RWPE2 (cell line): ENCODE results near the gene NOL4L.

Source experiments
- ATAC-seq: fragments of 200-7000 bp; cut with Tn5 transposase; 3 replicates; pipeline ENCODE4 v1.9.1; 2021; ENCODE audit warnings: low read depth
- DNase-seq: peaks from one replicate; pipeline ENCODE4 v3.0.0-alpha.2; 2020; ENCODE audit warnings: low spot score
- H3K27ac ChIP-seq: fragments of 450-650 bp; 2 replicates; pipeline ENCODE4 v1.5.1; 2017; ENCODE audit warnings: mild to moderate bottlenecking; ENCODE audit not compliant: poor library complexity, severe bottlenecking
- H3K27me3 ChIP-seq: fragments of 250-450 bp; sonication (Bioruptor Pico); 2 replicates; pipeline ENCODE4 v1.5.1; 2021; ENCODE audit warnings: mild to moderate bottlenecking, moderate library complexity; ENCODE audit not compliant: insufficient read depth, poor library complexity, severe bottlenecking
- H3K36me3 ChIP-seq: fragments of 250-450 bp; sonication (Bioruptor Pico); 2 replicates; pipeline ENCODE4 v1.5.1; 2020; ENCODE audit warnings: low read depth, mild to moderate bottlenecking, moderate library complexity
- H3K4me1 ChIP-seq: fragments of 250-450 bp; sonication (Bioruptor Pico); 2 replicates; pipeline ENCODE4 v1.5.1; 2021; ENCODE audit warnings: mild to moderate bottlenecking, moderate library complexity; ENCODE audit not compliant: insufficient read depth, poor library complexity, severe bottlenecking
- H3K4me3 ChIP-seq: fragments of 250-450 bp; sonication (Bioruptor Pico); 2 replicates; pipeline ENCODE4 v1.5.1; 2021; ENCODE audit warnings: mild to moderate bottlenecking, moderate library complexity; ENCODE audit not compliant: severe bottlenecking
- H3K9me3 ChIP-seq: fragments of 250-450 bp; sonication (Bioruptor Pico); 2 replicates; pipeline ENCODE4 v1.5.1; 2021; ENCODE audit warnings: mild to moderate bottlenecking, moderate library complexity; ENCODE audit not compliant: severe bottlenecking
- CTCF ChIP-seq: fragments of 450-650 bp; IDR thresholded peaks from one replicate; pipeline ENCODE4 v1.5.1; 2017; ENCODE audit warnings: mild to moderate bottlenecking, moderate library complexity; ENCODE audit not compliant: poor library complexity, severe bottlenecking

Gene NOL4L

GRCh38 chr20:32457479-32457986 is 127.6 kb downstream of the NOL4L start:
- H3K4me1 ChIP-seq, result no peaks in the 10 kb centered on the region
- no peaks in the 10 kb centered on the region for H3K9me3 ChIP-seq
- H3K27ac ChIP-seq, result no peak overlapping the region
- H3K4me3 ChIP-seq, result peak overlapping the region; percentile 18
- no peaks in the 10 kb centered on the region for H3K27me3 ChIP-seq
- TF ChIP-seq CTCF, result no peak
- DNase-seq (peak; percentile 83), ATAC-seq (peak; percentile 74)
- no peaks in the 10 kb centered on the region for H3K36me3 ChIP-seq

- Histone ChIP-seq H3K36me3 (no peaks in the 10 kb centered on the region), H3K4me1 (no peaks in the 10 kb centered on the region), H3K27me3 (no peaks in the 10 kb centered on the region), H3K9me3 (no peaks in the 10 kb centered on the region), H3K27ac (no peak overlapping the region), H3K4me3 (peak overlapping the region; percentile 18)
- ATAC-seq, result peak; percentile 38
- TF ChIP-seq CTCF, result peak; percentile 97
- DNase-seq, result peak; percentile 87
Measured at GRCh38 chr20:32456869-32457478, 128.2 kb downstream of the NOL4L start.

- ATAC-seq, result no peak
- Histone ChIP-seq H3K27me3 (no peaks in the 10 kb centered on the region), H3K27ac (no peak overlapping the region), H3K4me3 (no peak overlapping the region), H3K36me3 (no peaks in the 10 kb centered on the region), H3K9me3 (no peaks in the 10 kb centered on the region), H3K4me1 (no peaks in the 10 kb centered on the region)
- DNase-seq, result peak; percentile 89
- TF ChIP-seq CTCF, result no peak
Measured at GRCh38 chr20:32455901-32456701, 129.0 kb downstream of the NOL4L start.

GRCh38 chr20:32455171-32455900 is 129.8 kb downstream of the NOL4L start:
- DNase-seq, result peak; percentile 81
- Histone ChIP-seq H3K4me1 (no peaks in the 10 kb centered on the region), H3K36me3 (no peaks in the 10 kb centered on the region), H3K9me3 (no peaks in the 10 kb centered on the region), H3K27ac (no peak overlapping the region), H3K4me3 (no peak overlapping the region), H3K27me3 (no peaks in the 10 kb centered on the region)
- ATAC-seq, result no peak
- TF ChIP-seq CTCF, result no peak
